ENCODE results near the gene ZNF70.

ZNF70 gene

DNA sequence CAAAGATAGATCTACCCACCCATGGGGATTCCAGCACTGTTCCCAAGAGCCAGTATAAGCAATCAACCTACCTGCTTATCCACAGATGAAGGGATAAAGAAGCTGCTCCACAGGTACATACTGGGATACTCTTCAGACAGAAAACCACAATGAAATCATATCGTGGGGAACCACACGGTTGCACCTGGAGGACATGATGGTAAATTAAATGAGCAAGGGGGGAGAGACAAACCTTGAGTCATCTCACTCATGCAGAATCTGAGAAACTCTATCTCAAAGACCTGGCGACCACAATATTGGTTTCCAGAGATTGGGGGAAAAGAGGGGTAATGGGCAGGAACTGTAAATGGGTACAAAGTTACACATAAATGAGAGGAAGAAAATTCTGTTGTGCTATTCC lies 45.6 kb downstream of the ZNF70 start:
- TF ChIP-seq, protein P1, sequence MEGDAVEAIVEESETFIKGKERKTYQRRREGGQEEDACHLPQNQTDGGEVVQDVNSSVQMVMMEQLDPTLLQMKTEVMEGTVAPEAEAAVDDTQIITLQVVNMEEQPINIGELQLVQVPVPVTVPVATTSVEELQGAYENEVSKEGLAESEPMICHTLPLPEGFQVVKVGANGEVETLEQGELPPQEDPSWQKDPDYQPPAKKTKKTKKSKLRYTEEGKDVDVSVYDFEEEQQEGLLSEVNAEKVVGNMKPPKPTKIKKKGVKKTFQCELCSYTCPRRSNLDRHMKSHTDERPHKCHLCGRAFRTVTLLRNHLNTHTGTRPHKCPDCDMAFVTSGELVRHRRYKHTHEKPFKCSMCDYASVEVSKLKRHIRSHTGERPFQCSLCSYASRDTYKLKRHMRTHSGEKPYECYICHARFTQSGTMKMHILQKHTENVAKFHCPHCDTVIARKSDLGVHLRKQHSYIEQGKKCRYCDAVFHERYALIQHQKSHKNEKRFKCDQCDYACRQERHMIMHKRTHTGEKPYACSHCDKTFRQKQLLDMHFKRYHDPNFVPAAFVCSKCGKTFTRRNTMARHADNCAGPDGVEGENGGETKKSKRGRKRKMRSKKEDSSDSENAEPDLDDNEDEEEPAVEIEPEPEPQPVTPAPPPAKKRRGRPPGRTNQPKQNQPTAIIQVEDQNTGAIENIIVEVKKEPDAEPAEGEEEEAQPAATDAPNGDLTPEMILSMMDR (IDR thresholded peaks at IDR 0.05; ENCODE audit: low read depth, low read length) = no peak
- H3K4me3 ChIP-seq (ENCODE audit: low read depth, low read length) = no peak overlapping the region

DNA sequence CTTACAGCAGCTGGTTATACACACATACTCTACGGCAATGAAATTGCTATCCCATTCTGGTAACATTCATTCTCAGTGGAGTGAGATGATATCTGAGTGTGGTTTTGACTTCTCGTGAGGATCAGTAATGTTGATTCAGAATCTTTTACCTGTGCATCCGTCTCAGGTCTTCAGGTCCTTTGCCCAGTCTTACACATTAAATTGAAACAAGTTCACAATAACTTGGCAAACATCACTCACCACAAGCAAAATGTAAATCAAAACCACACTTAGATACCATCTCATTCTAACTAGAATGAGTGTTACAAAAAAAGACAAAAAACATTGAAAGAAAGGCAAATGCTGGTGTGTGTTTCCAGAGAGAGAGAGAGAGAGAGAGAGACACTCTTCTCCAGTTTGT lies 46.1 kb downstream of the ZNF70 start:
- H3K4me3 ChIP-seq (ENCODE audit: low read depth, low read length) = no peak overlapping the region
- TF ChIP-seq, protein P1 (IDR thresholded peaks at IDR 0.05; ENCODE audit: low read depth, low read length) = no peak

GRCh38 chr22:23704062-23704461 lies 46.9 kb downstream of the ZNF70 start:
- H3K4me3 ChIP-seq (ENCODE audit: low read depth, low read length) = no peak overlapping the region
- TF ChIP-seq, protein P1 (IDR thresholded peaks at IDR 0.05; ENCODE audit: low read depth, low read length) = no peak

GRCh38 chr22:23700706-23701105 lies 50.2 kb downstream of the ZNF70 start:
- TF ChIP-seq, protein P1 (IDR thresholded peaks at IDR 0.05; ENCODE audit: low read depth, low read length) = no peak
- no peak overlapping the region for H3K4me3 ChIP-seq (ENCODE audit: low read depth, low read length)

DNA sequence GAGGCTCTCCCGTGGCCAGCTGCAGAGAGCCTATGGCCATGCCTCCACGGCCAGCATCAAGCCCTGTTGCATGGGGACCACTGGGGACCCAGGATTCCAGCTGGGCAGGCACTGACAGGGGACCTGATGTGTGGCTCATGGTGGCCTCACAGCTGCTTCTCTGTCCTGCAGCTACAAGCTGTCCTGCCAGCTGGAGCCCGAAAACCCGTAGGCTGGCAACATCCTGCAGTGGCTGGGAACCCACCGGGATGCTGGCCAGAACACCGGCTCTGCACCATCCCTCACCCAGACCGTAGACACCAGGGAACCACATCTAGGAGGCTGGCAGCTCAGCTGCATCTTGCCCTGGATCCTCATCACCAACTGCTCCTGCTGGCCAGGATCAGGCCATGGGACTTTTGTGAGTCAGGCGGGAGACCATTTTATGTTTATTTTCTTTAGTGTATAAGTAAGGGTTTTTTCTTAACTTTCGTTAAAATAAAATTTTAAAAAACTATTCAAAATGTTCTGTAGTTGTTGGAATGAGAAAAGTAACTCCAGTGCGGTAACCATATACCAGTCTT lies 52.2 kb downstream of the ZNF70 start:
- no peak overlapping the region for H3K4me3 ChIP-seq (ENCODE audit: low read depth, low read length)
- TF ChIP-seq, protein P1 (IDR thresholded peaks at IDR 0.05; ENCODE audit: low read depth, low read length) = no peak

- H3K4me3 ChIP-seq (ENCODE audit: low read depth, low read length) = no peak overlapping the region
- TF ChIP-seq, protein P1 (IDR thresholded peaks at IDR 0.05; ENCODE audit: low read depth, low read length) = no peak
Observed at GRCh38 chr22:23698094-23698493, 52.8 kb downstream of the ZNF70 start.

GRCh38 chr22:23697031-23697970 lies 53.6 kb downstream of the ZNF70 start:
- TF ChIP-seq, protein P1 (IDR thresholded peaks at IDR 0.05; ENCODE audit: low read depth, low read length) = no peak
- H3K4me3 ChIP-seq (ENCODE audit: low read depth, low read length) = no peak overlapping the region
